ENCODE results near the gene CMTM4. TPM values are rescaled to one million over a fixed set of nuclear protein-coding genes. Genes with fewer than 3 reads are reported as not detected.
"Not testable (repeated sequence)": the region's sequence is repeated elsewhere in the genome, so short reads cannot be mapped to it uniquely, and the experiment has no call there.

Gene CMTM4
- total and polyA plus RNA-seq, 2 experiments from 2014 or later, result 14.1 to 77.0 TPM

GRCh38 chr16:66612422-66612821 lies 84.1 kb downstream of the CMTM4 start:
- Histone ChIP-seq H3K27ac (ENCODE audit: low read depth) (no peak overlapping the region), H3K4me3 (no peak overlapping the region), H3F3A (replicated peaks; ENCODE audit: low read depth) (no peaks in the 10 kb centered on the region; the same call in 1 of the 2 replicates), H3K27me3 (ENCODE audit: insufficient read depth) (no peaks in the 10 kb centered on the region), H3K9me2 (ENCODE audit: insufficient read depth) (no peaks in the 10 kb centered on the region), H4K20me1 (replicated peaks; ENCODE audit: insufficient read depth) (peaks cover 5% of the 10 kb centered on the region), H3K4me2 (no peak overlapping the region), H3K4me1 (ENCODE audit: insufficient read depth) (peaks cover 26% of the 10 kb centered on the region), H2AFZ (no peak overlapping the region), H3K79me2 (replicated peaks; ENCODE audit: insufficient read depth) (no peaks in the 10 kb centered on the region), H3K36me3 (ENCODE audit: insufficient read depth) (0 out of 2 replicates have a peak, but pooled peaks cover 5% of the 10 kb centered on the region)
- Mint-ChIP-seq H3K27me3 (ENCODE audit: insufficient read depth, low read depth, poor library complexity) (peaks cover 5% of the 10 kb centered on the region), H3K36me3 (ENCODE audit: low read depth) (peaks cover 59% of the 10 kb centered on the region), H3K4me3 (no peak overlapping the region), H3K27ac (no peak overlapping the region), H3K9me3 (no peaks in the 10 kb centered on the region; the same call in 2 of the 3 replicates), H3K4me1 (peaks cover 31% of the 10 kb centered on the region)
- ATAC-seq, result no peak
- TF ChIP-seq EZH2phosphoT487 (IDR thresholded peaks at IDR 0.05; ENCODE audit: unreplicated experiment) (no peak), ZNF114 (CRISPR knock-in tag; IDR thresholded peaks at IDR 0.05) (no peak)
- no peak for DNase-seq (ENCODE audit: low spot score)

- Mint-ChIP-seq H3K36me3 (ENCODE audit: low read depth) (peaks cover 59% of the 10 kb centered on the region), H3K4me1 (peaks cover 31% of the 10 kb centered on the region)
- not testable (repeated sequence) for H3K4me3 ChIP-seq; H3K79me2 ChIP-seq (replicated peaks; ENCODE audit: insufficient read depth); H3K36me3 ChIP-seq (ENCODE audit: insufficient read depth); H3K27me3 Mint-ChIP-seq (ENCODE audit: insufficient read depth, low read depth, poor library complexity); H3K9me2 ChIP-seq (ENCODE audit: insufficient read depth); H3K27me3 ChIP-seq (ENCODE audit: insufficient read depth); H4K20me1 ChIP-seq (replicated peaks; ENCODE audit: insufficient read depth); H3K4me3 Mint-ChIP-seq; DNase-seq (ENCODE audit: low spot score); H3F3A ChIP-seq (replicated peaks; ENCODE audit: low read depth); H3K9me3 Mint-ChIP-seq; H3K27ac ChIP-seq (ENCODE audit: low read depth); ATAC-seq; H3K4me2 ChIP-seq; H2AFZ ChIP-seq; H3K27ac Mint-ChIP-seq
- peaks cover 21% of the 10 kb centered on the region for H3K4me1 ChIP-seq (ENCODE audit: insufficient read depth)
Observed at GRCh38 chr16:66611911-66612310, 84.6 kb downstream of the CMTM4 start.

- 0 out of 2 replicates have a peak, but pooled peaks cover 4% of the 10 kb centered on the region for H3K79me2 ChIP-seq (replicated peaks; ENCODE audit: insufficient read depth)
- H3K4me3 ChIP-seq, result no peak overlapping the region
- H3K27me3 ChIP-seq (ENCODE audit: insufficient read depth), result no peaks in the 10 kb centered on the region
- TF ChIP-seq CTCF (conservative IDR thresholded peaks at IDR 0.05; ENCODE audit: low read depth in 2 of 2) (no peak), JUNB (IDR thresholded peaks at IDR 0.05; ENCODE audit: unreplicated experiment) (no peak), EZH2phosphoT487 (IDR thresholded peaks at IDR 0.05; ENCODE audit: unreplicated experiment) (no peak), POLR2AphosphoS5 (IDR thresholded peaks at IDR 0.05; ENCODE audit: low read depth) (no peak), ZNF462 (CRISPR knock-in tag; IDR thresholded peaks at IDR 0.05) (no peak)
Observed at GRCh38 chr16:66610111-66610820, 86.3 kb downstream of the CMTM4 start.

More at GRCh38 chr16:66610111-66610820, 86.3 kb downstream of the CMTM4 start:
- H3K36me3 ChIP-seq (ENCODE audit: insufficient read depth), result 0 out of 2 replicates have a peak, but pooled peaks cover 5% of the 10 kb centered on the region
- H3K27ac Mint-ChIP-seq, result no peak overlapping the region
- no peaks in the 10 kb centered on the region for H3K9me2 ChIP-seq (ENCODE audit: insufficient read depth)
- H3K9me3 Mint-ChIP-seq, result no peaks in the 10 kb centered on the region; the same call in 1 of the 3 replicates
- peaks cover 5% of the 10 kb centered on the region for H3K27me3 Mint-ChIP-seq (ENCODE audit: insufficient read depth, low read depth, poor library complexity)
- no peak overlapping the region for H3K27ac ChIP-seq (ENCODE audit: low read depth)
- no peak overlapping the region for H2AFZ ChIP-seq
- H3F3A ChIP-seq (replicated peaks; ENCODE audit: low read depth), result no peaks in the 10 kb centered on the region; the same call in 1 of the 2 replicates
- peaks cover 12% of the 10 kb centered on the region for H4K20me1 ChIP-seq (replicated peaks; ENCODE audit: insufficient read depth)
- peaks cover 27% of the 10 kb centered on the region for H3K4me1 Mint-ChIP-seq
- H3K4me1 ChIP-seq (ENCODE audit: insufficient read depth), result peaks cover 12% of the 10 kb centered on the region
- H3K4me3 Mint-ChIP-seq, result no peak overlapping the region; the same call in 2 of the 3 replicates
- ATAC-seq (no peak), DNase-seq (ENCODE audit: low spot score) (no peak)
- peaks cover 58% of the 10 kb centered on the region for H3K36me3 Mint-ChIP-seq (ENCODE audit: low read depth)
- no peak overlapping the region for H3K4me2 ChIP-seq

Measured in GM23338 (cell line).